Epithelial cell of proximal tubule (primary cell): ENCODE measurements around the gene ECE2. TPM values are rescaled to one million over a fixed set of nuclear protein-coding genes. Genes with fewer than 3 reads are reported as not detected.
"Not testable (repeated sequence)": the region's sequence is repeated elsewhere in the genome, so short reads cannot be mapped to it uniquely, and the experiment has no call there.

Experiments used
- DNase-seq: peaks from one replicate; pipeline ENCODE4 v3.0.0-alpha.2; 2011; ENCODE audit warnings: low read depth
- H3K4me3 ChIP-seq: 2 replicates; pipeline ENCODE4 v1.5.1; 2011; ENCODE audit warnings: low read depth, mild to moderate bottlenecking, low read length
- CTCF ChIP-seq: conservative IDR thresholded peaks from 2 replicates; pipeline ENCODE4 v1.5.1; 2012; ENCODE audit warnings: low read depth, mild to moderate bottlenecking, low read length
- total RNA-seq: library from RNA; depleted of rRNA; stranded (reverse); fragments of >200 nt; gene quantifications from 2 replicates; pipeline ENCODE4 v1.2.3, GENCODE V29; 2015

Gene ECE2
- total RNA-seq, 1 donor from 2014 or later, result not detected

- DNase-seq, result no peak
These were observed 60.1 kb downstream of the ECE2 start for GRCh38 chr3:184335661-184336546.

GRCh38 chr3:184336547-184337398 lies 61.0 kb downstream of the ECE2 start:
- no peak for TF ChIP-seq CTCF

More at GRCh38 chr3:184335661-184336546, 60.1 kb downstream of the ECE2 start:
- H3K4me3 ChIP-seq, result peak overlapping the region; percentile 72
- TF ChIP-seq CTCF, result no peak

GRCh38 chr3:184337399-184337714 lies 61.5 kb downstream of the ECE2 start, which contains the start of gene FAM131A:
TSS of gene FAM131A (plus strand) at chr3:184337600. CDS start at chr3:184337631, 31 bp downstream.
- no peak for TF ChIP-seq CTCF
- no peak for DNase-seq
- peak within 1 kb of the TSS; percentile 72 for H3K4me3 ChIP-seq

More at GRCh38 chr3:184336547-184337398, 61.0 kb downstream of the ECE2 start:
- no peak for DNase-seq
- peak overlapping the region; percentile 72 for H3K4me3 ChIP-seq

- DNase-seq, result no peak
- H3K4me3 ChIP-seq, result no peak overlapping the region
- no peak for TF ChIP-seq CTCF
These were observed 62.2 kb downstream of the ECE2 start for GRCh38 chr3:184337981-184338380.

- no peak for TF ChIP-seq CTCF
- DNase-seq, result no peak
- H3K4me3 ChIP-seq, result no peak overlapping the region
These were observed 62.7 kb downstream of the ECE2 start for GRCh38 chr3:184338511-184338945.

GRCh38 chr3:184339001-184339400 lies 63.2 kb downstream of the ECE2 start:
- DNase-seq, result no peak
- no peak overlapping the region for H3K4me3 ChIP-seq

GRCh38 chr3:184339451-184340135 lies 63.8 kb downstream of the ECE2 start:
- not testable (repeated sequence) for H3K4me3 ChIP-seq

More at GRCh38 chr3:184339001-184339400, 63.2 kb downstream of the ECE2 start:
- TF ChIP-seq CTCF, result no peak

More at GRCh38 chr3:184339451-184340135, 63.8 kb downstream of the ECE2 start:
- DNase-seq, result not testable (repeated sequence)
